ENCODE data around the gene LPAR1.
A peak's percentile ranks its signal among the peaks of the same experiment; 100 is the strongest.

LPAR1 gene

GRCh38 chr9:110919050-110919435 lies 119.2 kb downstream of the LPAR1 start:
- no peak for DNase-seq (ENCODE audit: low spot score)

- DNase-seq (ENCODE audit: low spot score) = no peak
Measured at GRCh38 chr9:110918316-110919049, 119.8 kb downstream of the LPAR1 start.

GRCh38 chr9:110916403-110916802 lies 121.9 kb downstream of the LPAR1 start:
- no peak for DNase-seq (ENCODE audit: low spot score)

- DNase-seq (ENCODE audit: low spot score) = no peak
Measured at GRCh38 chr9:110912419-110913291, 125.6 kb downstream of the LPAR1 start.

GRCh38 chr9:110911659-110912418 lies 126.4 kb downstream of the LPAR1 start:
- DNase-seq (ENCODE audit: low spot score) = no peak

- no peak for DNase-seq (ENCODE audit: low spot score)
Measured at GRCh38 chr9:110908894-110909293, 129.4 kb downstream of the LPAR1 start.

- no peak for DNase-seq (ENCODE audit: low spot score)
Measured at GRCh38 chr9:110900917-110901316, 137.4 kb downstream of the LPAR1 start.

- DNase-seq (ENCODE audit: low spot score) = no peak
Measured at GRCh38 chr9:110900456-110900855, 137.8 kb downstream of the LPAR1 start.

- DNase-seq (ENCODE audit: low spot score) = no peak
Measured at GRCh38 chr9:110898866-110899265, 139.4 kb downstream of the LPAR1 start.

- no peak for DNase-seq (ENCODE audit: low spot score)
Measured at GRCh38 chr9:110898358-110898757, 139.9 kb downstream of the LPAR1 start.

- DNase-seq (ENCODE audit: low spot score) = no peak
Measured at GRCh38 chr9:110897943-110898342, 140.3 kb downstream of the LPAR1 start.

- DNase-seq (ENCODE audit: low spot score) = no peak
Measured at GRCh38 chr9:110895147-110895905, 142.9 kb downstream of the LPAR1 start.

GRCh38 chr9:110894731-110895130 lies 143.5 kb downstream of the LPAR1 start:
- DNase-seq (ENCODE audit: low spot score) = no peak

GRCh38 chr9:110892689-110893088 lies 145.6 kb downstream of the LPAR1 start:
- no peak for DNase-seq (ENCODE audit: low spot score)

GRCh38 chr9:110891760-110892159 lies 146.5 kb downstream of the LPAR1 start:
- peak; percentile 26 for DNase-seq (ENCODE audit: low spot score)

GRCh38 chr9:110890416-110890815 lies 147.9 kb downstream of the LPAR1 start:
- DNase-seq (ENCODE audit: low spot score) = no peak

- no peak for DNase-seq (ENCODE audit: low spot score)
Measured at GRCh38 chr9:110887276-110887675, 151.0 kb downstream of the LPAR1 start.

- peak; percentile 38 for DNase-seq (ENCODE audit: low spot score)
Measured at GRCh38 chr9:110886832-110887231, 151.4 kb downstream of the LPAR1 start.

- DNase-seq (ENCODE audit: low spot score) = peak; percentile 39
Measured at GRCh38 chr9:110880189-110880588, 158.1 kb downstream of the LPAR1 start.

- DNase-seq (ENCODE audit: low spot score) = no peak
Measured at GRCh38 chr9:110877374-110877773, 160.9 kb downstream of the LPAR1 start.

- DNase-seq (ENCODE audit: low spot score) = no peak
Measured at GRCh38 chr9:110876929-110877328, 161.3 kb downstream of the LPAR1 start.
